Amniotic epithelial cell (primary cell): Measurements from ENCODE around the gene DCLK1.

Experiments
- DNase-seq: peaks from one replicate; pipeline ENCODE4 v3.0.0-alpha.2; 2010; ENCODE audit warnings: low read depth

DCLK1 gene

DNA sequence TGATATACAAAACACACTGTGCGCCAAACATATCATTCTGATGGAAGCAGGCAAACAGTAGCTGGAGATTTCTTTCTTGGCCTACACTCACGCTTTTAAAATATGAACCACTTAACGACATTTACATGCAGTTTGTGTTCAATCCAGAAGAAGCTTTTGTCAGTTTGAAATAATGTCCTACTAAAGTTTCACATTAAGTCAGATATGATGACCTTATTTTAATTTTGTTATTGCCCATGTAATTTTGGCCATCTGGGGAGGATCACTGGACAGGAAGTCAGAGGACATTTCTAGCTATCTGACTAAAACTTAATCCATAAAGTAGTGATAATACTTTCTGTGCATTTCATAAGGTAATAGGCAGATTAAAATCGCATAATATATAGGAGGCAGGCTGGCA, 98.1 kb downstream of the DCLK1 start:
- no peak for DNase-seq

DNA sequence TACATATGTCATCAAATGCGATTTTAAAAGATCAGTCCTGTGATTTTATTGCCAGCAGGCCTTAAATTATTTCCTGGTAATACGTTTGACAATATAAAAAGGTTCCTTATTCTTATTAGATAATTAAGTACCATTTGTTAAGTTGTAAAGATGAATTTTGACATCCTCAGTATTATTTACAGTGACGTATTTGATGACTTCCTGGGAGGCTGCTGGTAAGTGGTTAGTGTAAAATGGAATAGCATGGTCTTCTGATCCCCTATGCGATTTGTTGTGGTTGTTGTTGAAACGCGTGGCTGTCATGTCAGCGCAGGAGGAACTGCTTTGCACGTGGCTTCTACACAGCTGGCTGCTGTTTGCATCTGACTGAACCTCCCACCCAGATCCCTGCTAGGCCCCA, 99.7 kb downstream of the DCLK1 start:
- DNase-seq = no peak

DNA sequence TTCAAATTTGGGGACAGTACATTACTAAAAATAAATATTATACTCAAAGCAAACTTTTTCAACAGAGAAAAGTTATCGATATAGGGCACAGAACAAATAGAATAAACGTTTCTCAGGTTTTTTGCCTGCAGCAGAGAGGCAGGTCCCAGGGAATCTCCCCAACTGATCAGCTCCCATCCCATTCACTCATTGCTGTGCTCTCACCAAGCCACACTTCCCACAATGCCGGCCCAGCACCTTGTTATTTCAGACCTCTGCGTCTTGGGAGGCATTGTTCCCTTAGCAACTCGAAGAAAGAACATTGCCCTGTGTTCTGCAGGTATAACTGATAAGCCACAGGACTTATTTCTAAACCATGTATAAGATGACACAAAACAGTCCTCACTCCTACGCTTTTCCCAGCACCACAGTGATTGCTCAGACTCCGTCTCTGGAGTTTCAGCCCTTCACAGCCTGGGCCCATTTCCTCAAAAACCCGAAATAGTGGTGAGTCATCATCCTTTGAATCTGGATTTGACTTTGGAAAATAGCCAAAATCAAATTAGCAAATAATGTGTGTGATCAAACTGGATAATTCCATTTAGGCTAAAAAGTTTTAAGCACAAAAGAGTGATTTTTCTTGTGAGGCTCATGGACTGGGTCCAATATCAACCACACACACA, 100.4 kb downstream of the DCLK1 start:
- peak; percentile 97 for DNase-seq

DNA sequence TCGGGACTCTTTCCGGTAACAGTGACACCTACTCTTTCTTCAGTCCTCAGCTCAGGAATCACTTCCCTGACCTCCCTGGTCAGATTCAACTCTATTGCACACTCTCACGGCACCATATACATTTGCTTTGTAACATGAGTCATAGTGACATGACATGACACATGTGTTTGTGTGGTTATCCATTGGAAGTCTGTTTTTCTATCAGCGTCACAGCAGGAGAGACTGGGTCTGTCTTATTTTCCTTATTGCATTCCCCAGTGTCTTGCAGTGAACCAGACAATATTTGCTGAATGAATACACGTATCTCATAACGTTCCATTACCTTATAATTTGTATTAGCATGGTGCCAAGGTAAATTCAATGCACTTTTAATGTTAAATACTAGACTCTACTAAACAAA, 102.0 kb downstream of the DCLK1 start:
- DNase-seq = peak; percentile 21

DNA sequence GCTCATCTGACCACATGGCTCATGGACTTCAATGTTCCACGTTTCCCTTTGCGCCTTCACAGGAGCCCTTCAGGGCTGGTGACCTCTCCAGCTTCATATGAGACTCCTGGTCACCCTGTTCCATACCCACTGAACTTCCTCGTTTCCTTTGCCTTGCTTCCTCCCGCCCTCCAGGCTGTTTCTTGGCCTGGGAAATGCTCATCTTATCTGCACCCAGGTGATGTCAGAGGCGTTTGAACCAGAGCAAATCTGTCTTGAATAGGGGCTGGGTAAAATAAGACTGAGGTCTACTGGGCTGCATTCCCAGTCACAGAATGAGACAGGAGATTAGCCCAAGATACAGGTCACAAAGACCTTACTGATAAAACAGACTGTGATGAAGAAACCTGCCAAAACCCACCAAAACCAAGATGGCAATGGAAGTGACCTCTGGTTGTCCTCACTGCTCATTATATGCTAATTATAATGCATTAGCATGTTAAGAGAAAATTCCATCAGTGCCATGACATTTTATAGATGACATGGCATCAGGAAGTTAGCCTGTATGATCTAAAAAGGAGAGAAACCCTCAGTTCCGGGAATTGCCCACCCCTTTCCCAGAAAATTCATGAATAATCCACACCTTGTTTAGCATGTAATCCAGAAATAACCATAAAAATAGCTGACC, 102.7 kb downstream of the DCLK1 start:
- peak; percentile 15 for DNase-seq

DNA sequence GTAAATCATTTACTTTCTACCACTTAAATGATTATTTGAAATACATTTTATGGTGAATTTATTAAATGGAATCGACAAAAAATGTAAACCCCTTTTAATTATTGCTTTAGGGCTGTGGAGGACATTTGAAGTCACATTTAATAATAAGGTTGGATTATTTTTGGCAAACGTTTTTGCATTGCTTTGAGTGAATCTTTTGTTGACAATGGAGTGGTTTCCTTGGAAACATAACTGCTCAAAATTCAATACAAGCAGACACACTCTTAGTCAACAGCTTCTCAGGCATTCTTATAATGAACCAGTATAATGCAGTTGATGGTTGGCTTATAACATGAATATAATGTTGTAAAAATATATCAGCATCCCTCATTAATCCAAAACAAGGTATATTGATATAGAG, 104.7 kb downstream of the DCLK1 start:
- DNase-seq = no peak

DNA sequence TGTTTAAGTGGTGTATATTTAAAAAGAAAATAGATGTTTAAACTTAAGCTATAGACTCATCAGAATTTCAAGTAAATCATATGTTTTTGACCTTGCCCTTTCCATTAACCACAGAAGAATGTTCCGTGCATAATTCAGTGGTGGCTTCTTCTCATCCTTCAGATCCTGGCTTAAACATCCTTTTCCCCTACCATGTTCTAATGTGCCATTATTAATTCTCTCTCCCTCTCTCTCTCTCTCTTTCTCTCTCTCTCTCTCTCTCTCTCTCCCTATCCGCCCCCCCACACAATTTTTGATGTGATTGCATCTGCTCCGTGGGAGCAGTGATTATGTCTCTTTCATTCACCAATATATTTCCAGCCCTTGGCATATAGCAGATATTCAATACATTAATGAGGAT, 116.4 kb downstream of the DCLK1 start:
- no peak for DNase-seq

DNA sequence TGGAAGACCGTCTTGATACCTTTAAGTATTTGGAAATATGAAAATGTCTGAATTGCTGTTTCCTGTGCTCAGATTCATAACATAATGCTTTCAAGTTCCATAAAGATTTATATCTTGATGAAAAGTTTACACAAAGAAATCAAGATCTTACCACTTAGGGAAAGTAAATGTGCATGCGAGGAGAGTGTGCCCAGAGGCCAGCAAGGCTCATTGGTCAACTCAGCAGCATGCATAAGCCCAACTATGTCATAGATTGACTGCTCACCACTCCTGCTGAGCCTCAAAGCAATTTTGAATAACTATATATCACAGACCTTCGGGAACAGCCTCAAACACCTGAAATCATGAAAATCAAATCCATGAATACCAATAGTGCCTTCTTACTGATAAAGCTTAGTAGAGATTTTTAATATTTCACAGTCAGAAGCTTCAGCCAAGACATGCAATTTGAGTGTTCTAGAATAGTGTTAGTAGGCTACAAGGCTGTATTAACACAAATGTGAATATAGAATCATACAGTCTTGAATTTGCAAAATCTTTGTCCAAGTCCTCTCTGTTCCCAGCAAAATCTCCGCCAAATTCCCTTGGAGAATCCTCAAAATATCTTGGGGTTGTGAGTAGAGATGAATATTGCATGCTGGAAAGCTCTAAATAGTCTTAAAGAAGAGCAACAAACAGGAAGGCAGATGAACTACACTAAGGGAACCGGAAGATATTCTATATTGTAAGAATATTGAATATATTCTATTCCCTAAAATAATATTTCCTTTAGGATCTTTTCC, 124.1 kb downstream of the DCLK1 start:
- DNase-seq = no peak

DNA sequence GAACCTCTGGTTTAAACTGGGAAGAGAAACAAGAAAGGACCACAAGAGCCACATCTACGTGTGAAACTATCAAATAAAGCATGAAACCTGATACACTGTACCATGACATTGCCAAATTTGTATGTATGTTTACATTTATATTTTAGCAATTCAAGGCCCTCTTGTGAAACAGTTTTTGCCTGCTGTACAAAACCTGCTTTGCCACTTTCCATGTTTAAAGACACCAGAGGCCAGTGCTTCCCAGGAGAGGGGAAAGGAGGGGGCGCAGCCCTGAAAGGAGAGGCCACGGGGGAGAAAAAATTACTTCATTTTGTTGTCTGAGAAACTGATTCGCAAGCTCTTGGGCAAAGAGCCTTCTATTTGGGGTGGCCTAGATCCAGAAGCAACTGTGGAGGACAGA, 124.8 kb downstream of the DCLK1 start:
- DNase-seq = no peak

DNA sequence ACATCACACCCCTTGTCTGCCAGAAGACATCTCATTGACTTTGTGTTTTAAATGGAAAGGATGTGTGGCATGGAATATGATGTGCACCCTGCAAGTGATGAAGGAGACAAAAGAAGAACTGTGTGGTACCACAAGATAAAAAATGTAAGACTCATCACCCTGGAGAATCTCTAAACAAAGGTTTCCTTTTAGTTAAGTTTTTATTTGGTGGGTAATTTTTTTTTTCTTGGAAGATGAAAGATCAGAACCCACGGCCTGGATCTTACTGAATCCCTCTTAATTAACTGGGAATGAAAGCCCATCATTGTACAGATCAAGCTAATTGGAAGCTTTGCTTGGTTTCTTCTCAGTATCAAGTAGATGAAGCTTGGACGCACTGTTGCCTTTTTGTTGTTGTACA, 129.6 kb downstream of the DCLK1 start:
- no peak for DNase-seq

DNA sequence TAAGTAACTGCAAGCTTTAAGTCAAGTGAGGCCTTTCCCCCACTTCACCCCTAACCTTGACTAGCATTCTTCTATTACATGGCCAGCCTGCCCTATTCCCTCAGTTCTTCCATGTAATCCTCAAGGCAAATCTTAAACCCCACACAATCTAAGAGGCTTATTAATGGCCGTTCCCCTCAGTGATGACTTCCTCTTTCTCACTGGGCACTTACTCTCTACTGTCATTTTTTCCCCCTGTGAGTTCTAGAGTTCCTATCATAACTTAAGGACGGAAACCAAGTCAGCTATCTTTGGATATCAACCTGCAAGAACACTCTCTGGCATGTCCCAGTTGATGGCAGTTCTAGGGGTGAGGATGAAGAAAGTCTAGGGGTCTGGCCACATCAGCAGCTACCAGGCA, 131.2 kb downstream of the DCLK1 start:
- no peak for DNase-seq

DNA sequence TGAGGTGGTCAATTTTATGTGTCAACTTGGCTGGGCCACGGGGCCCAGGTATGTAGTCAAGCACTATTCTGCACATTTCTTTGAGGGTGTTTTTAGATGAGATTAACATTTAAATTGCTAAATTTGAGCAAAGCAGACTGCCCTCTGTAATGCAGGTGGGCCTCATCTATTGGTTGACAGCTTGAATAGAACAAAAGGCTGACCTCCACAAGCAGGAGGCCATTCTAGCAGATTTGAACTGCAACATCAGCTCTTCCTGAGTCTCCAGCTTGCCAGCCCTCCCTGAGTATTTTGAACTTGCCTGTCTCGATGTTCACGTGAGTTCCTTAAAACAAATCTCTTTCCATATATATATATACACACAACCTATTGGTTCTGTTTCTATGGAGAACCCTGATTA, 134.8 kb downstream of the DCLK1 start:
- DNase-seq = no peak

DNA sequence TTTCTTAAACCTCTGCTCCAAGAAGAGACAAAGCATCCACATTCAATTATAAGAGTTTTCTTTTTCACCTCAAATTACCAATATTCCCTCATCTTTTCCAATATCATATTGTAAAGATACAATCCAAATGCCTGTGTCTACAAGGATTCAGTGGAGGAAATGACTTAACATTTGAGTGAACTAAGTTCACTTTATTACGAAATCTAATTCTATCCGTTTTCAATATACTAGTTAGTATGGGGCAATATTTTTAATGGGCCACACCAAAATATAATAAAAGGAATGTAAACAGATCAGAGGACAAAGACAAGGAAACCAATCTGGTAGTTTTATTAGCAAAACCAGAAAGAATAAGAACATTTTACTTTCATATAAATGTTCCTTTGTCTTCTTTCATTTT, 136.0 kb downstream of the DCLK1 start:
- DNase-seq = peak; percentile 17

DNA sequence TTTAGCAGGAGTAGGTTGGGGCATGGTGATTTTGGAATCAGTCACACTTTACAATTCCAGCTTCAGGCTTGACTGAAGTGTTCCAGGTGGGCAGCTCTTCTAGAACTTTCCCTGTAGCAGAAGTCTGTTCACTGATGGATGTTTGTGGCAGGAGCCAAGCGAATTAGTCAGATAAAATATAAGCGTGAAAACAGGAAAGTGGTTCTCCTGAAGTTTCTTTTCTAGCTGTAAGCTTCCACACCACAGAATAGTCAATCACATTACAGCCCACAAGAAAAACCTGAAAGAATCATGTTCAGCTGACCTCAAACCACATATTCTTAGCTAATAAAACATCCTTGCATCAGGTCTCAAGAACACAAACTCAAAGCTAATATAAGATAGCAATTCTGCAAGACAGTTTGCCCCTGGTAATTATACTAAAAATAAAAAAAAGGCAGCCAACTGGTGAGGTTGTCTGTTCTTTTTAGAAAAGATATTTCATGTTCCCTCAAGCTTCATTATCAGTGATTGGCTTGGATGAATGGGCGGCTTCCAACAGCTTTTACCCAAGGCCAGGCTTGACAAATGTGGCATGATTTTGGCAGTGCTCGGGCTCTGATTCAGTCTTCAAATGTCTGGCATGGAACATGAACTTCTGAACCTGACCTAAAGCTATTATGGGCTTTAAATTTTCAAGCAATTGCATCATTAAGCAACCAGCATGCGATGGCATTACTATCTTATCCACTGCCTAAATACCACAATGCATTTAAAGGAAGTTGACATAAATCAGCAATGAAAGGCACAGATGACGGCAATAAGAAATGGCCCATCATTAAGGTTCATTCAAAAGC, 136.8 kb downstream of the DCLK1 start:
- DNase-seq = peak; percentile 100

DNA sequence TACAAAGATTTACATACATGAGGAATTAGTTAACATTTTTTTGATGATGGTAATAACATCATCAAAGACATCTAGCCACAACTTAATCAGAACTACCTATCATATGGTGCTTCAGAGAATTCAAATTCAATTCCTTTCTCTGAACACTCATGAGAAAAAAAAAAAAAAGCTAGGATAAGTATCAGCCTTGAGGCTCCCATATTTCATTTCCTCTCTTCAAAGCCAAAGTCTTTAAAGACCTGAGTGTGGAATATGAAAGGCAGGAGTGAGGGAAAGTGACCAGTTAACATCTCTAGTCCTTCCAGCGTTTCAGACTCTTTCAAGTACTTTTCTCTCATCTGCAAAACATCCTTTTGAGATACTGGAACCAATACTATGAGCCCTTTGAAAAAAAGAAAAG, 137.5 kb downstream of the DCLK1 start:
- DNase-seq = no peak

DNA sequence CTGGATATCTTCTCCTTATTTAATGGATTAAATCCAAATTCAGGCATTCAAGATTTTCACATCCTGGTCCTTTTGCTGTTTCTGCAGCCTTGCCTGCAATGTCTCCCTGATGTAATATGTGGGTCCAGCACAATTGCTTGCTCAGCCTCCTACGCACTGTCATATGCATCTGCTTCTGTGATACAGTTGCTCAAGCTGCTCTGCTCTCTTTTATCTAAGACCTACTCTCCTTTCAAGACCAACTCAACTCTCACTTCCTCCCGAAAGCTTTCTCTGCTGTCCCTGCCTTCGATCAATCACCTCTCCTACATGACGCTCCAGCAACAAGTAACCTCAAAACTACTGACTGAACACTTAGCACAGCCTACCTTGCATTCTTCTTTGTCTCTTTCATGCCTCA, 138.2 kb downstream of the DCLK1 start:
- peak; percentile 80 for DNase-seq

DNA sequence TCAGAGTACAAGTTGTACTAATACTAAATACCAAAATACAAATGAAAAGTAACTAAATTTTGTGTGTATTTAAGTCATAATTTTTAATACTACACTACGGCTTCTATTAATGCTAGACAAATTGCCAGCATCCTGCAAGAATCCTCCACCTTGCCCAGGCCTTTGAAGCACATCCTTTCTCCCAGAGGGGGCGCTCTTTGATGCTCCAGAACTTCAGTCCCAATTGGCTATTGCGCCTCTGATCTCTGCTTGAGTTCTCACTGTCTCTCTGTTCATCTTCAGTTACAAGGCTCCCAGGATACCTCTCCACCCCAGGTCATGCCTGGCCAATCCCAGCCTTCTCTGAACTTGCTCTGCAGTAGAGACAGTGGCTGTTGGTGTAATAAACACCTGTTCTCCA, 141.0 kb downstream of the DCLK1 start:
- DNase-seq = no peak

DNA sequence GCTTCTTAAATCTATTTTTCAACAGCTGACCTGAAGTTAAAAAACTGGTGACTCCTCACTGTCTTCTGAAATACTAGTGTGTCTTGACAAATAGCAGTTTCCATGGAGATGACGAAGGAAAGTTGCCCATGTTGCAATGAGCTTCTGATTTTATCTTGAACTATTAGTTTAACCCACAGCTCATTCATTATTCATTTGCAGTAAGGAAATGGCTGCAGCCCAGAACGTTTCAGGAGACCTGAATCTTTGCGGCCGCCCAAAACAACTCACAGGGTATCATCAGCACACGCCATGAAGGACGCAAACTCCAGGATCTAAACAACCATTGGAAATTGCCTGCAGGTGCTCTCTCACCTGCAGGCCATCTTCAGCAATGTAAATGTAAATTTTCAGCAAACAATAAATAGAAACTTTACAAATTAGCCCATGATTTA, 142.5 kb downstream of the DCLK1 start:
- DNase-seq = peak; percentile 98

DNA sequence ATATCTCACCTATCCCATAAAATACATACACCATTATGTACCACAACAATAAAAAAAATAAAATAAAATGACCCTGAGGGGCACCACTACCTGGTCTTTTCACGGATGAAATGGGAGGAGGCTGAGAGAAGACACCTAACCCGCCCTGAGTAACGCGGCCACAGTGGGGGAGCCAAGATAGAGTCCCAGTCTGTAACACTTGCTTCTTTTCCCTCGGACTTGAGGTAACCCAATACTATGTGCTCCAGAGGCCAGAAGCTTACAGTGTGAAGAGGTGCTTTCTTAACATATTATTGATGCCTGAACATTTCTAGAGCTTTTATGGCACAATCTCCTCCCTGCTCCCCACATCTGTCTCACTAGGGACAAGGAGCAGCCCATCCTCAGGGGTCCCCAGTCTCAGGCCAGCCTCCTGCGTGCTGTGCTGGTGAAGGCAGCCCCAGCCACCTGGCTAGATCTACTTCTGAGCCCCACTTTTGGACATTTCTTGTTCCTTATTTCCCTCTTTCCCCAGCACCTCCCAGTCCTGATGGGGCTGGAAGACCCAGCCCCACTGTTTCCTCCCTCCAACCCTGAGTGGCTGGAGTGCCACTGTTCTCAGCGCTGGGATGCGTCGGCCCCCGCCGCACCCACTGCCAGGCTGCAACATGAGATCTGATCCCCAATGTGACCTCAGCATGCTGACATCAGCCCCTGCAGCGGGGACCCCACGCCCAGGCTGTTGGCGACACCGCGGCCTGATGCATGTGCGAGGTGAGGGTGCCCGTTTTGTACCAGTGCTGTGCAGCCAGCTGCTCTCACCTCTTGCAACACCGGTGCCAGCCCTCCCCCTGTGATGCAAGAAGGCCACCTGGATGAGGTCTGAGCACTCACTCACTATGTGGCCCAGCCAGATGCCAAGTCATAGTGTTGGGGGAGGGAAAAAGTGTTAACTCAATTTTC, 143.3 kb downstream of the DCLK1 start:
- no peak for DNase-seq

DNA sequence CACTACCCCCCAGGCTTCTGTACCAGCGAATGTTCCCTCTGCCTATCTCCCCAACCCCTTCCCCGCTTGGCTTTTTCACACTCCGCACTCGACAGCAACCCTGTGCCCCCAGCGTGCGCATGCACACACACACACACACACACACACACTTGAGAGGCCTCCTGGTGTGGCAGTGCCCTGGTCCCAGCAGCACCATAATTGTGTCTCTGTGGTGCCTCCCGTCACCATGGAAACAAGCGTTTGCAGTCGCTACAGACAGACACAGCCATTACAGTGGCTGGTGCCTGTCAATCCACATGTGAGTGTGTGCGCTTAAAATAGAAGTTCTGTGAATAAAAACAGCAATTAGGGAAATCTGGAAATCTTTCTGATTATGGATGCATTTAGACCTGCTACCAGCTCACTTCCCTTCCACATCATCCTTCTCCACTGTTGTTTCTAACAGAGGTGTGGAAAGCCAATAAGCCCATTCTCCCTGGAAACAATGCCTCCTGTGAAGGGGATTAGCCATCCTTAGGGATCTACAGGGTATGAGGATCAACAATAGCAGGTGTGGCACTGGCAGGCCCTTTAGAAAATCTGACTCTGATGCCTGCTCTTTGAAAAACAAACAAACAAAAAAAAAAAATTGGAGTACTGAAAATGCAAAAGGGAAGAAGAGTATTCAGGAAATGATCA, 146.3 kb downstream of the DCLK1 start:
- no peak for DNase-seq

DNA sequence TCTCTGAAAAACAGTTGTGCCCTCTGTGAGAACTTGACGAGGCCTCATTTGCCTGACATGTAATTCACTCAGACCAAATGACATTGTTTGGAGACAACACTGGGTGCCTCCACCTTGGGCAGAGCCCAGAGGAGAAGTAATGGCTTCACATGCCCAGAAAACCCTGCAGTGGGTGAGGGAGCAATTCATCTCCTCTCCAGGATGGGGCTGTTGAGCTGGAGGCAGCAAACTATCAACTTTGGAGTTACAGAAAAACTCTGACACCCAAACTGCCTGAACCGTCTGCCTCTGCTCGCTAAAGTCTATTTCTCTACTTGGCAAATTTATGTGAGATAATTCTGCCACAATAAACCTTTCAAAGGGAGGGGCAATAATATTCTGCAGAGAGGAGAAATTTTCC, 146.9 kb downstream of the DCLK1 start:
- DNase-seq = no peak
